Loucy (cell line): ENCODE data around the gene YTHDC2.

ENCODE experiments used
- H2AFZ ChIP-seq: fragments of 200-600 bp; sonication (generic); 2 replicates; pipeline ENCODE4 v1.6.0; 2016; ENCODE audit warnings: antibody characterized with exemption, mild to moderate bottlenecking, low read length, moderate library complexity
- H3F3A ChIP-seq: fragments of 200-600 bp; 2 replicates; pipeline ENCODE4 v1.6.0; 2016; ENCODE audit warnings: antibody characterized with exemption, low read depth, mild to moderate bottlenecking
- H3K27me3 ChIP-seq: fragments of 200-600 bp; sonication (generic); 2 replicates; pipeline ENCODE4 v1.6.1; 2014; ENCODE audit warnings: low read length, mild to moderate bottlenecking; ENCODE audit not compliant: insufficient read depth, poor library complexity, severe bottlenecking
- H3K36me3 ChIP-seq: fragments of 200-600 bp; sonication (generic); 2 replicates; pipeline ENCODE4 v1.6.1; 2016; ENCODE audit warnings: low read length; ENCODE audit not compliant: insufficient read depth
- H3K4me1 ChIP-seq: fragments of 200-600 bp; sonication (generic); 2 replicates; pipeline ENCODE4 v1.5.1; 2014; ENCODE audit warnings: low read length, mild to moderate bottlenecking; ENCODE audit not compliant: insufficient read depth, poor library complexity, severe bottlenecking
- H3K4me2 ChIP-seq: fragments of 200-600 bp; sonication (generic); 2 replicates; pipeline ENCODE4 v1.6.0; 2014; ENCODE audit warnings: antibody characterized with exemption, low read length, low read depth, mild to moderate bottlenecking; ENCODE audit not compliant: poor library complexity, severe bottlenecking
- H3K4me3 ChIP-seq: fragments of 200-600 bp; sonication (generic); 2 replicates; pipeline ENCODE4 v1.5.1; 2014; ENCODE audit warnings: low read length, mild to moderate bottlenecking, mixed read lengths; ENCODE audit not compliant: poor library complexity, severe bottlenecking
- H3K79me2 ChIP-seq: fragments of 200-600 bp; sonication (generic); 2 replicates; pipeline ENCODE4 v1.6.1; 2014; ENCODE audit warnings: low read length; ENCODE audit not compliant: insufficient read depth
- H3K9ac ChIP-seq: fragments of 200-600 bp; sonication (generic); 2 replicates; pipeline ENCODE4 v1.6.0; 2014; ENCODE audit warnings: mild to moderate bottlenecking, low read depth, low read length, moderate library complexity; ENCODE audit not compliant: poor library complexity, severe bottlenecking
- H3K9me2 ChIP-seq: fragments of 200-600 bp; sonication (generic); replicated peaks from 2 replicates; pipeline ENCODE4 v1.6.1; 2016; ENCODE audit warnings: low read depth, low read length, mixed read lengths
- H3K9me3 ChIP-seq: fragments of 200-600 bp; sonication (generic); 2 replicates; pipeline ENCODE4 v1.6.1; 2014; ENCODE audit warnings: mild to moderate bottlenecking, antibody characterized with exemption, low read length, low read depth; ENCODE audit not compliant: insufficient read depth
- H4K20me1 ChIP-seq: fragments of 200-600 bp; sonication (generic); 2 replicates; pipeline ENCODE4 v1.6.0; 2014; ENCODE audit warnings: antibody characterized with exemption, low read length, mild to moderate bottlenecking; ENCODE audit not compliant: insufficient read depth, poor library complexity, severe bottlenecking
- EZH2phosphoT487 ChIP-seq: fragments of 200-600 bp; IDR thresholded peaks from 2 replicates; pipeline ENCODE4 v1.6.1; 2018; ENCODE audit warnings: antibody characterized with exemption, mild to moderate bottlenecking, moderate library complexity, borderline replicate concordance
- TF ChIP-seq, protein P1 (sequence below): fragments of 200-600 bp; sonication (generic); conservative IDR thresholded peaks from 2 replicates; pipeline ENCODE4 v1.5.1; 2014; ENCODE audit warnings: mild to moderate bottlenecking, antibody characterized with exemption, low read length

YTHDC2 gene

GRCh38 chr5:113606298-113607134 is 93.0 kb downstream of the YTHDC2 start:
- Histone ChIP-seq H4K20me1 (no peaks in the 10 kb centered on the region), H3K4me1 (no peaks in the 10 kb centered on the region), H3F3A (no peaks in the 10 kb centered on the region), H3K4me2 (peak overlapping the region; percentile 47), H3K9me2 (no peaks in the 10 kb centered on the region), H3K4me3 (no peak overlapping the region), H3K9ac (no peak overlapping the region), H2AFZ (peak overlapping the region; percentile 60; the same call in 1 of the 2 replicates), H3K79me2 (no peaks in the 10 kb centered on the region), H3K27me3 (no peaks in the 10 kb centered on the region), H3K36me3 (no peaks in the 10 kb centered on the region), H3K9me3 (no peaks in the 10 kb centered on the region)
- TF ChIP-seq EZH2phosphoT487 = no peak
- TF ChIP-seq, protein P1, sequence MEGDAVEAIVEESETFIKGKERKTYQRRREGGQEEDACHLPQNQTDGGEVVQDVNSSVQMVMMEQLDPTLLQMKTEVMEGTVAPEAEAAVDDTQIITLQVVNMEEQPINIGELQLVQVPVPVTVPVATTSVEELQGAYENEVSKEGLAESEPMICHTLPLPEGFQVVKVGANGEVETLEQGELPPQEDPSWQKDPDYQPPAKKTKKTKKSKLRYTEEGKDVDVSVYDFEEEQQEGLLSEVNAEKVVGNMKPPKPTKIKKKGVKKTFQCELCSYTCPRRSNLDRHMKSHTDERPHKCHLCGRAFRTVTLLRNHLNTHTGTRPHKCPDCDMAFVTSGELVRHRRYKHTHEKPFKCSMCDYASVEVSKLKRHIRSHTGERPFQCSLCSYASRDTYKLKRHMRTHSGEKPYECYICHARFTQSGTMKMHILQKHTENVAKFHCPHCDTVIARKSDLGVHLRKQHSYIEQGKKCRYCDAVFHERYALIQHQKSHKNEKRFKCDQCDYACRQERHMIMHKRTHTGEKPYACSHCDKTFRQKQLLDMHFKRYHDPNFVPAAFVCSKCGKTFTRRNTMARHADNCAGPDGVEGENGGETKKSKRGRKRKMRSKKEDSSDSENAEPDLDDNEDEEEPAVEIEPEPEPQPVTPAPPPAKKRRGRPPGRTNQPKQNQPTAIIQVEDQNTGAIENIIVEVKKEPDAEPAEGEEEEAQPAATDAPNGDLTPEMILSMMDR = peak; percentile 69

- no peaks in the 10 kb centered on the region for H3K27me3 ChIP-seq
- H3K4me2 ChIP-seq = no peak overlapping the region
- no peak for TF ChIP-seq EZH2phosphoT487
- TF ChIP-seq, protein P1 = no peak
- no peaks in the 10 kb centered on the region for H3F3A ChIP-seq
- no peak overlapping the region for H3K9ac ChIP-seq
- no peaks in the 10 kb centered on the region for H3K36me3 ChIP-seq
- H3K9me3 ChIP-seq = no peaks in the 10 kb centered on the region
- H4K20me1 ChIP-seq = no peaks in the 10 kb centered on the region
- no peaks in the 10 kb centered on the region for H3K4me1 ChIP-seq
- 0 out of 2 replicates have a peak overlapping the region, but pooled peaks have one; percentile 28 for H2AFZ ChIP-seq
- H3K4me3 ChIP-seq = no peak overlapping the region
- no peaks in the 10 kb centered on the region for H3K79me2 ChIP-seq
- H3K9me2 ChIP-seq = no peaks in the 10 kb centered on the region
Measured at GRCh38 chr5:113607361-113607760, 93.9 kb downstream of the YTHDC2 start.

DNA sequence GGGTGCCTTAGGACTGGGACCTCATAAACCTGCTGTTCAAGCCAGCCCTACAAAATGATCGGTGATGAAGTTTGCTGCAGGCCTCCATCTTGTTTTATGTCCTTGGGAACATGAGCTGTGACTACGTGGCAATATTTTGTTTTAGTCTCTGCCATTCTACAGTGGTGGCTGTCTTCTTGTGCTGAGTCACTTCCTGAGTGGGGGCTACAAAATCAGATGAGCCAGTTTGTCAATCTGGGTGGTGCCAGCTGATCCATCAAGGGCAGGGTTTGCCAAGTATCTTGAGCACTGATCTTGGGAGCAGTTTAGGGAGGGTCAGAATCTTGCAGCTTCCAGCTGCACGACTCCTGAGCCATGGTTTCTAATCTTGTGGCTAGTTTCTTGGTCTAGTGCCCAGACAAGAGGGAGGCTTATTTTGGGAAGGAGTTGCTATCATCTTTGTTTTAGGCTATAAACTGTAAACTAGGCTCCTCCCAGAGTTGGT is 94.7 kb downstream of the YTHDC2 start:
- Histone ChIP-seq H3K27me3 (no peaks in the 10 kb centered on the region), H3K4me2 (no peak overlapping the region), H3F3A (no peaks in the 10 kb centered on the region), H3K9me2 (no peaks in the 10 kb centered on the region), H3K36me3 (no peaks in the 10 kb centered on the region), H3K4me1 (no peaks in the 10 kb centered on the region), H3K4me3 (no peak overlapping the region), H3K79me2 (no peaks in the 10 kb centered on the region), H4K20me1 (no peaks in the 10 kb centered on the region), H2AFZ (peak overlapping the region; percentile 28; the same call in 1 of the 2 replicates), H3K9me3 (no peaks in the 10 kb centered on the region), H3K9ac (no peak overlapping the region)
- TF ChIP-seq EZH2phosphoT487 = no peak
